Coronary artery (tissue), 2 donors: ENCODE results near the gene ZNF507.
A peak's percentile ranks its signal among the peaks of the same experiment; 100 is the strongest.

Experiments used
- DNase-seq: peaks from one replicate; pipeline ENCODE4 v3.0.0-alpha.2; 2017; ENCODE audit warnings: low spot score
- H3K27ac ChIP-seq, 2 donors: fragments of 200-600 bp; sonication (generic); one replicate each; pipeline ENCODE4 v1.5.1; 2016 to 2019
- H3K4me3 ChIP-seq: fragments of 200-600 bp; sonication (generic); 2 replicates; pipeline ENCODE4 v1.5.1; 2016; ENCODE audit warnings: mild to moderate bottlenecking, moderate library complexity
- TF ChIP-seq, protein P1 (sequence below): fragments of 200-600 bp; sonication (generic); IDR thresholded peaks from one replicate; pipeline ENCODE4 v1.5.1; 2019; ENCODE audit warnings: antibody characterized with exemption

ZNF507 gene

DNA sequence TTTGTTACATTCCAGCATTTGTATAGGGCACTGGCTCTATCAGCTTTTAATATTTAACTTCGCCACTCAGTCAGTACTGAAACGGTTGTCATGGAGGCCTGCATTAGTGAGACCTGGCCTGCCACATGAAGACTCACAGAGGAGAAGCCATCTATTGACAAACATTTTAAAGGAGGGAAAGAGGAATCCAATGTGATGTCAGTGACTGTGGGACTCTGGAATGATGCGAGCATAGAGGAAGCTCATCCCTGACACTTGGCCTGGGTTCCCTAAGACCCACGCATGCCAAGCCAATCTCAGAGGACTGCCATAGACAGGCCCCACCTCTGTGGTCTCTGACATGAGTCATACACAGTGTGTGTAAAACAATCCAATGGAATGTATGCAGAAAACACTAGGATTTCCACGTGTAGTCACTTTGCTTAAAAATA, 52.3 kb downstream of the ZNF507 start:
- no peak overlapping the region for H3K27ac ChIP-seq
- no peak overlapping the region for H3K4me3 ChIP-seq
- no peak for DNase-seq
- TF ChIP-seq, protein P1, sequence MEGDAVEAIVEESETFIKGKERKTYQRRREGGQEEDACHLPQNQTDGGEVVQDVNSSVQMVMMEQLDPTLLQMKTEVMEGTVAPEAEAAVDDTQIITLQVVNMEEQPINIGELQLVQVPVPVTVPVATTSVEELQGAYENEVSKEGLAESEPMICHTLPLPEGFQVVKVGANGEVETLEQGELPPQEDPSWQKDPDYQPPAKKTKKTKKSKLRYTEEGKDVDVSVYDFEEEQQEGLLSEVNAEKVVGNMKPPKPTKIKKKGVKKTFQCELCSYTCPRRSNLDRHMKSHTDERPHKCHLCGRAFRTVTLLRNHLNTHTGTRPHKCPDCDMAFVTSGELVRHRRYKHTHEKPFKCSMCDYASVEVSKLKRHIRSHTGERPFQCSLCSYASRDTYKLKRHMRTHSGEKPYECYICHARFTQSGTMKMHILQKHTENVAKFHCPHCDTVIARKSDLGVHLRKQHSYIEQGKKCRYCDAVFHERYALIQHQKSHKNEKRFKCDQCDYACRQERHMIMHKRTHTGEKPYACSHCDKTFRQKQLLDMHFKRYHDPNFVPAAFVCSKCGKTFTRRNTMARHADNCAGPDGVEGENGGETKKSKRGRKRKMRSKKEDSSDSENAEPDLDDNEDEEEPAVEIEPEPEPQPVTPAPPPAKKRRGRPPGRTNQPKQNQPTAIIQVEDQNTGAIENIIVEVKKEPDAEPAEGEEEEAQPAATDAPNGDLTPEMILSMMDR, result no peak

DNA sequence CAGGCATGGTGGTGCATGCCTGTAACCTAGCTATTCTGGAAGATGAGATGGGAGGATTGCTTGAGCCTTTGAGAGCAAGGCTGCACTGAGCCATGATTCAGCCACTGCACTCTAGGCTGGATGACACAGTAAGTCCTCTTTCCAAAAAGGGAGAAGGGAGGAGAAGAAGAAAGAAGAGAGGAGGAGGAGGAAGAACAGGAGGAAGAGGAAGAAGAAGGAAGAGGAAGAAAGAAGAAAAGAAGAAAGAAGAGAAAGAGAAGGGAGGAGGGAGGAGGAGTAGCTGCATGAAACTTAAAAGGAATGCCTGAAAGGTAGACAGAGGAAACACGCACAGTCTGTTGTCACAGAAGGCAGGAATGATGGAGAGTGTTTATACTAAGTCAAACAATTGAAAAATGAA, 56.6 kb downstream of the ZNF507 start:
- TF ChIP-seq, protein P1, result no peak
- Histone ChIP-seq H3K27ac (no peak overlapping the region), H3K4me3 (no peak overlapping the region)
- DNase-seq, result no peak

GRCh38 chr19:32403291-32403995, 58.0 kb downstream of the ZNF507 start:
- no peak overlapping the region for H3K27ac ChIP-seq
- TF ChIP-seq, protein P1, result no peak
- DNase-seq, result no peak
- H3K4me3 ChIP-seq, result no peak overlapping the region

- DNase-seq, result no peak
- TF ChIP-seq, protein P1, result no peak
- Histone ChIP-seq H3K4me3 (peak overlapping the region; percentile 97), H3K27ac (peak overlapping the region; percentile 99 to 100)
These were observed 59.0 kb downstream of the ZNF507 start for GRCh38 chr19:32404213-32404932.

DNA sequence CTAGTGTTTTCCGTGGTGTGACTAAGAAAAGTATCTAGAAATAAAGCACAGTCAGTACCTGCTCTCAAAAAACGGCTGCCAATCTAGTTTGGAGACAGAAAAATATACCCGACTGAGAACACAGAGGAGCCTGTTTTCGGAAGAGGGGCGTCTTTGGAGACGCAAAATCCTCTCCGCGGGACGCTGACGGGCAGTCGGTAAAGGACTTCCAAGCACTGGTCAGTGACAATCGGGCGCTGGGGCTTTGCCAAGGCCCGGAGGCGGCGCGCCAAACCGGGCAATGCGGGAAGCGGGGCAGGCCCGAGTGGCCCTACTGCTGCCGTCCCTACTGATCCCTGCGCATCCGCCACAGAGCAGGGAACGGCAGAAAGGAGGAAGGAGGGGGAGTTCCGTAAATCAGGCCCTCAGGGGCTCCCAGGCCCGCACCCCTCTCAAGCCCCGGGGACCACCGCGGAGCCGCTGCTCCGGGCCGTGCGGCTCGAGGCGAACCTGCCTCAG, 59.6 kb downstream of the ZNF507 start:
- Histone ChIP-seq H3K27ac (peak overlapping the region; percentile 99 to 100), H3K4me3 (peak overlapping the region; percentile 97)
- TF ChIP-seq, protein P1, result no peak
- DNase-seq, result peak; percentile 86

- TF ChIP-seq, protein P1, result no peak
- Histone ChIP-seq H3K27ac (peak within 1 kb of the TSS; percentile 99 to 100), H3K4me3 (peak within 1 kb of the TSS; percentile 97)
These were observed 60.2 kb downstream of the ZNF507 start, which contains the start of gene DPY19L3 for GRCh38 chr19:32405431-32406160. Gene DPY19L3 (plus strand): TSS chr19:32405770. CDS start chr19:32408254, 2,484 bp downstream.

More at GRCh38 chr19:32405431-32406160, 60.2 kb downstream of the ZNF507 start, which contains the start of gene DPY19L3:
- DNase-seq, result peak; percentile 97
